DMS153 (cell line): ENCODE results near the gene ST8SIA1.

Experiments
- DNase-seq: peaks from one replicate; lab custom pipeline; 2025; lab: John Stamatoyannopoulos, UW

Gene ST8SIA1

GRCh38 chr12:22283508-22283907 is 51.0 kb downstream of the ST8SIA1 start:
- DNase-seq: no peak

GRCh38 chr12:22283006-22283506 is 51.5 kb downstream of the ST8SIA1 start:
- DNase-seq: no peak

- no peak for DNase-seq
Measured at GRCh38 chr12:22282283-22282682, 52.2 kb downstream of the ST8SIA1 start.

- DNase-seq: no peak
Measured at GRCh38 chr12:22276867-22277266, 57.6 kb downstream of the ST8SIA1 start.

- no peak for DNase-seq
Measured at GRCh38 chr12:22276313-22276712, 58.2 kb downstream of the ST8SIA1 start.

- no peak for DNase-seq
Measured at GRCh38 chr12:22275843-22276242, 58.7 kb downstream of the ST8SIA1 start.

- DNase-seq: no peak
Measured at GRCh38 chr12:22272335-22273151, 62.0 kb downstream of the ST8SIA1 start.

- DNase-seq: no peak
Measured at GRCh38 chr12:22271023-22271422, 63.5 kb downstream of the ST8SIA1 start.

- no peak for DNase-seq
Measured at GRCh38 chr12:22268973-22269372, 65.5 kb downstream of the ST8SIA1 start.

GRCh38 chr12:22268406-22268805 is 66.1 kb downstream of the ST8SIA1 start:
- DNase-seq: no peak

- no peak for DNase-seq
Measured at GRCh38 chr12:22266101-22266500, 68.4 kb downstream of the ST8SIA1 start.

- DNase-seq: no peak
Measured at GRCh38 chr12:22264380-22264779, 70.1 kb downstream of the ST8SIA1 start.

- DNase-seq: no peak
Measured at GRCh38 chr12:22262309-22262708, 72.2 kb downstream of the ST8SIA1 start.

GRCh38 chr12:22257100-22257499 is 77.4 kb downstream of the ST8SIA1 start:
- no peak for DNase-seq

- no peak for DNase-seq
Measured at GRCh38 chr12:22256605-22257004, 77.9 kb downstream of the ST8SIA1 start.

GRCh38 chr12:22256041-22256441 is 78.5 kb downstream of the ST8SIA1 start:
- no peak for DNase-seq

- DNase-seq: no peak
Measured at GRCh38 chr12:22255097-22255496, 79.4 kb downstream of the ST8SIA1 start.

- no peak for DNase-seq
Measured at GRCh38 chr12:22254478-22254877, 80.0 kb downstream of the ST8SIA1 start.

- DNase-seq: no peak
Measured at GRCh38 chr12:22252057-22252456, 82.5 kb downstream of the ST8SIA1 start.

- no peak for DNase-seq
Measured at GRCh38 chr12:22250762-22251161, 83.7 kb downstream of the ST8SIA1 start.

GRCh38 chr12:22248571-22249115 is 85.9 kb downstream of the ST8SIA1 start:
- no peak for DNase-seq

GRCh38 chr12:22248121-22248520 is 86.4 kb downstream of the ST8SIA1 start:
- no peak for DNase-seq

GRCh38 chr12:22246217-22246846 is 88.2 kb downstream of the ST8SIA1 start:
- no peak for DNase-seq
